GM23338 (cell line): ENCODE results near the gene PRR36. TPM values are rescaled to one million over a fixed set of nuclear protein-coding genes. Genes with fewer than 3 reads are reported as not detected.

Source experiments
- ATAC-seq: fragments of 200-7000 bp; cut with Tn5 transposase; 3 replicates; pipeline ENCODE4 v1.9.1; 2020
- DNase-seq: peaks from one replicate; pipeline ENCODE4 v3.0.0-alpha.2; 2015; ENCODE audit warnings: low spot score
- H2AFZ ChIP-seq: fragments of 200-600 bp; sonication (generic); 2 replicates; pipeline ENCODE4 v1.8.0; 2016; ENCODE audit warnings: antibody characterized with exemption, mild to moderate bottlenecking, moderate library complexity
- H3F3A ChIP-seq: fragments of 200-600 bp; sonication (generic); replicated peaks from 2 replicates; pipeline ENCODE4 v1.8.0; 2017; ENCODE audit warnings: antibody characterized with exemption, mixed run types, low read depth
- H3K27ac ChIP-seq: fragments of 200-600 bp; sonication (generic); 2 replicates; pipeline ENCODE4 v1.6.1; 2016; ENCODE audit warnings: low read depth
- H3K27me3 ChIP-seq: fragments of 200-600 bp; sonication (generic); 2 replicates; pipeline ENCODE4 v1.8.0; 2016; ENCODE audit warnings: mild to moderate bottlenecking, mixed run types, moderate library complexity; ENCODE audit not compliant: insufficient read depth
- H3K36me3 ChIP-seq: fragments of 200-600 bp; sonication (generic); 2 replicates; pipeline ENCODE4 v1.8.0; 2016; ENCODE audit warnings: mild to moderate bottlenecking; ENCODE audit not compliant: insufficient read depth
- H3K4me1 ChIP-seq: fragments of 200-600 bp; sonication (generic); 2 replicates; pipeline ENCODE4 v1.8.0; 2016; ENCODE audit warnings: mild to moderate bottlenecking, moderate library complexity; ENCODE audit not compliant: insufficient read depth
- H3K4me2 ChIP-seq: fragments of 200-600 bp; sonication (generic); 2 replicates; pipeline ENCODE4 v1.7.1; 2017; ENCODE audit warnings: mixed run types
- H3K4me3 ChIP-seq: fragments of 200-600 bp; sonication (generic); 2 replicates; pipeline ENCODE4 v1.6.1; 2016; ENCODE audit warnings: mixed run types
- H3K79me2 ChIP-seq: fragments of 200-600 bp; sonication (generic); replicated peaks from 2 replicates; pipeline ENCODE4 v1.8.0; 2017; ENCODE audit warnings: mild to moderate bottlenecking; ENCODE audit not compliant: insufficient read depth
- H3K9me2 ChIP-seq: fragments of 200-600 bp; sonication (generic); 2 replicates; pipeline ENCODE4 v1.8.0; 2017; ENCODE audit not compliant: insufficient read depth
- H4K20me1 ChIP-seq: fragments of 200-600 bp; sonication (generic); replicated peaks from 2 replicates; pipeline ENCODE4 v1.8.0; 2017; ENCODE audit warnings: mild to moderate bottlenecking; ENCODE audit not compliant: insufficient read depth
- H3K27ac Mint-ChIP-seq: 2 replicates; pipeline ENCODE4 v1.8.0; 2020; ENCODE audit warnings: inconsistent platforms, mild to moderate bottlenecking, moderate library complexity, mixed read lengths
- H3K27me3 Mint-ChIP-seq: 3 replicates; pipeline ENCODE4 v1.8.0; 2022; ENCODE audit warnings: low read depth, mild to moderate bottlenecking, moderate library complexity, mixed read lengths, inconsistent platforms; ENCODE audit not compliant: insufficient read depth, poor library complexity
- H3K36me3 Mint-ChIP-seq: 3 replicates; pipeline ENCODE4 v1.8.0; 2021; ENCODE audit warnings: low read depth, mild to moderate bottlenecking, inconsistent platforms, moderate library complexity, mixed read lengths
- H3K4me1 Mint-ChIP-seq: 3 replicates; pipeline ENCODE4 v1.8.0; 2020; ENCODE audit warnings: mild to moderate bottlenecking, inconsistent platforms, mixed read lengths
- H3K4me3 Mint-ChIP-seq: 3 replicates; pipeline ENCODE4 v1.8.0; 2021; ENCODE audit warnings: moderate library complexity, mild to moderate bottlenecking, inconsistent platforms, mixed read lengths
- H3K9me3 Mint-ChIP-seq: 3 replicates; pipeline ENCODE4 v1.8.0; 2020; ENCODE audit warnings: moderate library complexity, mild to moderate bottlenecking, inconsistent platforms, mixed read lengths
- CREB1 ChIP-seq: fragments of 250-450 bp; sonication (Bioruptor Pico); IDR thresholded peaks from 2 replicates; pipeline ENCODE4 v1.5.0; 2020; ENCODE audit warnings: low read depth, mild to moderate bottlenecking, moderate library complexity
- EZH2 ChIP-seq: fragments of 200-600 bp; sonication (generic); IDR thresholded peaks from one replicate; pipeline ENCODE4 v1.8.0; 2017; ENCODE audit warnings: antibody characterized with exemption, mild to moderate bottlenecking, low read depth; ENCODE audit not compliant: unreplicated experiment
- EZH2phosphoT487 ChIP-seq: fragments of 200-600 bp; sonication (generic); IDR thresholded peaks from one replicate; pipeline ENCODE4 v1.8.1; 2018; ENCODE audit warnings: antibody characterized with exemption; ENCODE audit not compliant: unreplicated experiment
- JUNB ChIP-seq: IDR thresholded peaks from one replicate; pipeline ENCODE4 v1.6.1; 2016; ENCODE audit warnings: antibody characterized with exemption; ENCODE audit not compliant: unreplicated experiment
- NANOG ChIP-seq: IDR thresholded peaks from 2 replicates; pipeline ENCODE4 v1.6.1; 2016; ENCODE audit warnings: antibody characterized with exemption, borderline replicate concordance
- POLR2AphosphoS5 ChIP-seq: IDR thresholded peaks from 2 replicates; pipeline ENCODE4 v1.6.1; 2016; ENCODE audit warnings: antibody characterized with exemption, low read depth
- REST ChIP-seq: IDR thresholded peaks from one replicate; pipeline ENCODE4 v1.6.1; 2018; ENCODE audit warnings: antibody characterized with exemption; ENCODE audit not compliant: unreplicated experiment
- STAT1 ChIP-seq: IDR thresholded peaks from one replicate; pipeline ENCODE4 v1.6.1; 2016; ENCODE audit warnings: antibody characterized with exemption; ENCODE audit not compliant: unreplicated experiment
- ZNF114 ChIP-seq: fragments of 250-450 bp; sonication (Bioruptor Pico); IDR thresholded peaks from 2 replicates; pipeline ENCODE4 v1.5.0; 2020; ENCODE audit warnings: mild to moderate bottlenecking, moderate library complexity
- ZNF331 ChIP-seq: fragments of 250-450 bp; sonication (Bioruptor Pico); IDR thresholded peaks from 2 replicates; pipeline ENCODE4 v1.5.0; 2020; ENCODE audit warnings: low read depth, mild to moderate bottlenecking, moderate library complexity
- ZNF462 ChIP-seq: fragments of 250-450 bp; sonication (Bioruptor Pico); IDR thresholded peaks from 2 replicates; pipeline ENCODE4 v1.5.0; 2020; ENCODE audit warnings: mild to moderate bottlenecking, moderate library complexity
- polyA plus RNA-seq: library from polyadenylated mRNA; unstranded; fragments of >200 nt; fragmentation: Nextera tagmentation; extraction: Ambion mirVana; gene quantifications from 2 replicates; pipeline ENCODE4 v1.2.1, GENCODE V29; 2016
- total RNA-seq: library from RNA; depleted of rRNA; stranded (reverse); fragments of >200 nt; shearing (Covaris generic); gene quantifications from 2 replicates; pipeline ENCODE4 v1.2.3, GENCODE V29; 2014
- TF ChIP-seq, protein P1 (sequence below), 2 experiments: fragments of 200-600 bp in 1 of 2; sonication (generic) in 1 of 2; conservative IDR thresholded peaks; 2 replicates each; pipeline versions ENCODE4 v1.5.1 to v1.6.1; 2016 to 2017; ENCODE audit warnings: antibody characterized with exemption in 2 of 2, low read depth in 2 of 2, mild to moderate bottlenecking in 2 of 2, moderate library complexity in 1 of 2
- TF ChIP-seq, protein P2 (sequence below): IDR thresholded peaks from 2 replicates; pipeline ENCODE4 v1.6.1; 2016; ENCODE audit warnings: antibody characterized with exemption

PRR36 gene
- total and polyA plus RNA-seq, 2 experiments from 2014 or later = 17.6 to 17.9 TPM

DNA sequence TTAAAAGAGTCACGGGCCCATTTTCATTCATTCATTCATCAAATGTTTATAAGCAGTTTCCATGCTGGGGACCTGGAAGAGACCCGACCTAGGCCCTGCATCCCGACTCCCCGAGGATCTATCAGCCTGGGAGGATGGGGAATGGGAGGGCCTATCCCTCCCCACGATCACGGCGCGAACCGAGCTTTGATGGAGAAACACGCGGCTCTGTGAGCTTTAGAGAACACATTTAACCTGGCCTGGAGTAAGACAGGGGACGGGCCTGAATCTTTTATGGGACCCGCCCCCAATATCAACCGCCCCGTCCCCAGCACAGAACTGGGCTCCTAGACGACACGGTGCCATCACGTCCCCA lies 45.0 kb downstream of the PRR36 start:
- H3K36me3 Mint-ChIP-seq = no peaks in the 10 kb centered on the region
- H3K27me3 Mint-ChIP-seq = peaks cover 26% of the 10 kb centered on the region
- no peaks in the 10 kb centered on the region for H4K20me1 ChIP-seq
- no peak for TF ChIP-seq CREB1 (CRISPR knock-in tag)
- no peak for TF ChIP-seq NANOG
- TF ChIP-seq POLR2AphosphoS5 = no peak; the same call in 1 of the 2 replicates
- TF ChIP-seq, protein P1, sequence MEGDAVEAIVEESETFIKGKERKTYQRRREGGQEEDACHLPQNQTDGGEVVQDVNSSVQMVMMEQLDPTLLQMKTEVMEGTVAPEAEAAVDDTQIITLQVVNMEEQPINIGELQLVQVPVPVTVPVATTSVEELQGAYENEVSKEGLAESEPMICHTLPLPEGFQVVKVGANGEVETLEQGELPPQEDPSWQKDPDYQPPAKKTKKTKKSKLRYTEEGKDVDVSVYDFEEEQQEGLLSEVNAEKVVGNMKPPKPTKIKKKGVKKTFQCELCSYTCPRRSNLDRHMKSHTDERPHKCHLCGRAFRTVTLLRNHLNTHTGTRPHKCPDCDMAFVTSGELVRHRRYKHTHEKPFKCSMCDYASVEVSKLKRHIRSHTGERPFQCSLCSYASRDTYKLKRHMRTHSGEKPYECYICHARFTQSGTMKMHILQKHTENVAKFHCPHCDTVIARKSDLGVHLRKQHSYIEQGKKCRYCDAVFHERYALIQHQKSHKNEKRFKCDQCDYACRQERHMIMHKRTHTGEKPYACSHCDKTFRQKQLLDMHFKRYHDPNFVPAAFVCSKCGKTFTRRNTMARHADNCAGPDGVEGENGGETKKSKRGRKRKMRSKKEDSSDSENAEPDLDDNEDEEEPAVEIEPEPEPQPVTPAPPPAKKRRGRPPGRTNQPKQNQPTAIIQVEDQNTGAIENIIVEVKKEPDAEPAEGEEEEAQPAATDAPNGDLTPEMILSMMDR (conservative IDR thresholded peaks at IDR 0.05; ENCODE audit: low read depth in 2 of 2) = no peak
- no peak for TF ChIP-seq ZNF331 (CRISPR knock-in tag)
- TF ChIP-seq, protein P2, sequence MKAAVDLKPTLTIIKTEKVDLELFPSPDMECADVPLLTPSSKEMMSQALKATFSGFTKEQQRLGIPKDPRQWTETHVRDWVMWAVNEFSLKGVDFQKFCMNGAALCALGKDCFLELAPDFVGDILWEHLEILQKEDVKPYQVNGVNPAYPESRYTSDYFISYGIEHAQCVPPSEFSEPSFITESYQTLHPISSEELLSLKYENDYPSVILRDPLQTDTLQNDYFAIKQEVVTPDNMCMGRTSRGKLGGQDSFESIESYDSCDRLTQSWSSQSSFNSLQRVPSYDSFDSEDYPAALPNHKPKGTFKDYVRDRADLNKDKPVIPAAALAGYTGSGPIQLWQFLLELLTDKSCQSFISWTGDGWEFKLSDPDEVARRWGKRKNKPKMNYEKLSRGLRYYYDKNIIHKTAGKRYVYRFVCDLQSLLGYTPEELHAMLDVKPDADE = no peak
- TF ChIP-seq EZH2 = no peak
- no peak for TF ChIP-seq REST
- no peak for TF ChIP-seq ZNF462 (CRISPR knock-in tag)
- TF ChIP-seq ZNF114 (CRISPR knock-in tag) = no peak
- no peak for TF ChIP-seq JUNB
- TF ChIP-seq STAT1 = no peak
- TF ChIP-seq EZH2phosphoT487 = no peak
- peak overlapping the region; percentile 93 for H3K4me3 Mint-ChIP-seq
- ATAC-seq = peak; percentile 36
- no peaks in the 10 kb centered on the region for H3K36me3 ChIP-seq
- H2AFZ ChIP-seq = peak overlapping the region; percentile 92; the same call in 1 of the 2 replicates
- 0 out of 2 replicates have a peak, but pooled peaks cover 6% of the 10 kb centered on the region for H3K27me3 ChIP-seq
- H3K9me3 Mint-ChIP-seq = no peaks in the 10 kb centered on the region; the same call in 2 of the 3 replicates
- peak overlapping the region; percentile 60 for H3K4me3 ChIP-seq
- peak overlapping the region; percentile 93 for H3K27ac Mint-ChIP-seq
- no peaks in the 10 kb centered on the region for H3K79me2 ChIP-seq
- H3K27ac ChIP-seq = no peak overlapping the region
- H3K4me1 ChIP-seq = peaks cover 8% of the 10 kb centered on the region
- no peaks in the 10 kb centered on the region for H3K9me2 ChIP-seq
- DNase-seq = no peak
- peak overlapping the region; percentile 84 for H3K4me2 ChIP-seq
- H3F3A ChIP-seq = 0 out of 2 replicates have a peak, but pooled peaks cover 3% of the 10 kb centered on the region
- peaks cover 20% of the 10 kb centered on the region for H3K4me1 Mint-ChIP-seq
